Subcutaneous adipose tissue (tissue), 4 donors: ENCODE results near the gene ITPKB. TPM values are rescaled to one million over a fixed set of nuclear protein-coding genes. Genes with fewer than 3 reads are reported as not detected.

Experiments used
- CTCF ChIP-seq: fragments of 450-650 bp; IDR thresholded peaks from one replicate; pipeline ENCODE4 v1.5.1; 2016; ENCODE audit warnings: low read depth, mild to moderate bottlenecking, control low read depth, antibody characterized with exemption, moderate library complexity
- total RNA-seq, 4 donors: library from RNA; depleted of rRNA; stranded (reverse); fragments of >200 nt; gene quantifications; one replicate each; pipeline ENCODE4 v1.1.0, GENCODE V29; 2016

The ITPKB gene
- total RNA-seq, 4 donors from 2014 or later: 16.6 to 72.5 (median 28.1) TPM

- no peak for TF ChIP-seq CTCF
Measured at GRCh38 chr1:226692051-226692792, 46.9 kb downstream of the ITPKB start.

GRCh38 chr1:226691247-226691646, 47.8 kb downstream of the ITPKB start:
- no peak for TF ChIP-seq CTCF

- TF ChIP-seq CTCF: no peak
Measured at GRCh38 chr1:226690460-226690982, 48.6 kb downstream of the ITPKB start.

- TF ChIP-seq CTCF: no peak
Measured at GRCh38 chr1:226688808-226689207, 50.3 kb downstream of the ITPKB start.

GRCh38 chr1:226688056-226688748, 50.9 kb downstream of the ITPKB start:
- no peak for TF ChIP-seq CTCF

- TF ChIP-seq CTCF: no peak
Measured at GRCh38 chr1:226687426-226687825, 51.7 kb downstream of the ITPKB start.
